C4-2B (cell line): ENCODE measurements around the gene SNTG2.

ENCODE experiments used
- ZFX ChIP-seq: fragments of 450-650 bp; IDR thresholded peaks from 2 replicates; pipeline ENCODE4 v1.6.1; 2017
- TF ChIP-seq, protein P1 (sequence below): fragments of 450-650 bp; conservative IDR thresholded peaks from 2 replicates; pipeline ENCODE4 v1.5.1; 2017; ENCODE audit warnings: mild to moderate bottlenecking

DNA sequence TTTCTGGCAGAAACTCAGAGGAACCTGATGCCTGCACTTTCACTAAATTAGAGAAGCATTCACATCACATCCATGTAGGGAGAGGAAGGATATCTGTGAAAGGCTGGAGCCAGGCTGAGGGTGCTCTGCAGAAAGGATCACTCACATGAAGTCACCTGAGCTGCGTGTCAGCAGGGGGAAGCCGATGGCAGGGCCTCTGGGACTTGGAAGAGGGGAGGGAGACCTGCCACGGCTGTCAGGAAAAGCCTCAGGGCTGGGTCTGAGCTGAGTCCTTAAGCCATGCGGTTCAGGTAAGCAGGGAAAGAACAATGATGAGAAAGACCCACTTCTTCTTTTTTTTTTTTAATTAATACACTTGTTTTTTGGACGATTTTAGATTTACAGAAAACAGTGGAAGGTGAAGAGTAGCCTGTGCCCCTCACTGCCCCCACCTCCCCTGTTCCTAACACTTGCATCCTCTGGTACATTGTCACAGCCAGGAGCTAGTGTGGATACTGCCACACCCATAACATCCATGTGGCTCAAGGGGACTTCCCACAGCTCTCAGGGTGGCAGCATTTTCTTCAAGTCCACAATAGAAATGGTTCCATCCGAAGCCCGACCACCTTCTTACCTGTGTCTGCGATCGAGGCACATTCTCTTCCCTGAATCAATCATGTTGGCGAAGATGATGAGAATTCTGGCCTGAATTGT lies 306.1 kb downstream of the SNTG2 start:
- TF ChIP-seq, protein P1, sequence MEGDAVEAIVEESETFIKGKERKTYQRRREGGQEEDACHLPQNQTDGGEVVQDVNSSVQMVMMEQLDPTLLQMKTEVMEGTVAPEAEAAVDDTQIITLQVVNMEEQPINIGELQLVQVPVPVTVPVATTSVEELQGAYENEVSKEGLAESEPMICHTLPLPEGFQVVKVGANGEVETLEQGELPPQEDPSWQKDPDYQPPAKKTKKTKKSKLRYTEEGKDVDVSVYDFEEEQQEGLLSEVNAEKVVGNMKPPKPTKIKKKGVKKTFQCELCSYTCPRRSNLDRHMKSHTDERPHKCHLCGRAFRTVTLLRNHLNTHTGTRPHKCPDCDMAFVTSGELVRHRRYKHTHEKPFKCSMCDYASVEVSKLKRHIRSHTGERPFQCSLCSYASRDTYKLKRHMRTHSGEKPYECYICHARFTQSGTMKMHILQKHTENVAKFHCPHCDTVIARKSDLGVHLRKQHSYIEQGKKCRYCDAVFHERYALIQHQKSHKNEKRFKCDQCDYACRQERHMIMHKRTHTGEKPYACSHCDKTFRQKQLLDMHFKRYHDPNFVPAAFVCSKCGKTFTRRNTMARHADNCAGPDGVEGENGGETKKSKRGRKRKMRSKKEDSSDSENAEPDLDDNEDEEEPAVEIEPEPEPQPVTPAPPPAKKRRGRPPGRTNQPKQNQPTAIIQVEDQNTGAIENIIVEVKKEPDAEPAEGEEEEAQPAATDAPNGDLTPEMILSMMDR = no peak
- TF ChIP-seq ZFX = no peak
